Peyer's patch (tissue), 4 donors: ENCODE results near the gene CLASP2.

ENCODE experiments used
- POLR2A ChIP-seq, 2 donors: fragments of 450-650 bp; IDR thresholded peaks; one replicate each; pipeline ENCODE4 v1.5.1; 2017; ENCODE audit warnings: antibody characterized with exemption in 2 of 2, mild to moderate bottlenecking in 2 of 2, moderate library complexity in 2 of 2
- TF ChIP-seq, protein P1 (sequence below), 6 experiments: fragments of 450-650 bp in 4 of 6; fragments of 200-600 bp in 2 of 6; sonication (generic) in 1 of 6; IDR thresholded peaks; one replicate each; pipeline ENCODE4 v1.5.1; 2017 to 2019; ENCODE audit warnings: antibody characterized with exemption in 6 of 6, mild to moderate bottlenecking in 3 of 6, moderate library complexity in 1 of 6

DNA sequence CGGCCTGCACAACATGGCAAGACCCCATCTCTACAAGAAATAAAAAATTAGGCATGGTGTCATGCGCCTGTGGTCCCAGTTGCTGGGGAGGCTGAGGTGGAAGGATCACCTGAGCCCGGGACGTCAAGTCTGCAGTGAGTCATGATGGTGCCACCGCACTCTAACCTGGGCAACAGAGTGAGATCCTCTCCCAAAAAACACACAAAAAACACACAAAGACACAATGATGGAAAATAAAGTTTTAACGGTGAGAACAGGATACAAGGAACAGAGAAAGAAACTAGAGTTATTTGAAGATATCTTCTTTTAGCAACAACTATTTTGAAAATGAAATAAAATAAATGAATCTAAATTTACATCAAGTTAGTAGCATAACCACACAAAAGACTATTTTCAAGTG, 12.0 kb downstream of the CLASP2 start:
- TF ChIP-seq, protein P1, sequence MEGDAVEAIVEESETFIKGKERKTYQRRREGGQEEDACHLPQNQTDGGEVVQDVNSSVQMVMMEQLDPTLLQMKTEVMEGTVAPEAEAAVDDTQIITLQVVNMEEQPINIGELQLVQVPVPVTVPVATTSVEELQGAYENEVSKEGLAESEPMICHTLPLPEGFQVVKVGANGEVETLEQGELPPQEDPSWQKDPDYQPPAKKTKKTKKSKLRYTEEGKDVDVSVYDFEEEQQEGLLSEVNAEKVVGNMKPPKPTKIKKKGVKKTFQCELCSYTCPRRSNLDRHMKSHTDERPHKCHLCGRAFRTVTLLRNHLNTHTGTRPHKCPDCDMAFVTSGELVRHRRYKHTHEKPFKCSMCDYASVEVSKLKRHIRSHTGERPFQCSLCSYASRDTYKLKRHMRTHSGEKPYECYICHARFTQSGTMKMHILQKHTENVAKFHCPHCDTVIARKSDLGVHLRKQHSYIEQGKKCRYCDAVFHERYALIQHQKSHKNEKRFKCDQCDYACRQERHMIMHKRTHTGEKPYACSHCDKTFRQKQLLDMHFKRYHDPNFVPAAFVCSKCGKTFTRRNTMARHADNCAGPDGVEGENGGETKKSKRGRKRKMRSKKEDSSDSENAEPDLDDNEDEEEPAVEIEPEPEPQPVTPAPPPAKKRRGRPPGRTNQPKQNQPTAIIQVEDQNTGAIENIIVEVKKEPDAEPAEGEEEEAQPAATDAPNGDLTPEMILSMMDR (IDR thresholded peaks at IDR 0.05): no peak
- TF ChIP-seq POLR2A (IDR thresholded peaks at IDR 0.05): no peak
